ENCODE results near the gene GTF2H2C.
A peak's percentile ranks its signal among the peaks of the same experiment; 100 is the strongest.
"Not testable (repeated sequence)": the region's sequence is repeated elsewhere in the genome, so short reads cannot be mapped to it uniquely, and the experiment has no call there.

GTF2H2C gene

GRCh38 chr5:69527128-69527770 is 32.7 kb upstream of the GTF2H2C start:
- no peak overlapping the region for H3K27ac ChIP-seq
- H3K4me1 ChIP-seq: no peaks in the 10 kb centered on the region
- no peak overlapping the region for H3K4me3 ChIP-seq

GRCh38 chr5:69528035-69528434 is 32.0 kb upstream of the GTF2H2C start:
- Histone ChIP-seq H4K20me1 (no peaks in the 10 kb centered on the region), H3K27ac (no peak overlapping the region), H3K9me3 (no peaks in the 10 kb centered on the region), H3K4me2 (no peak overlapping the region), H3K36me3 (no peaks in the 10 kb centered on the region), H3K27me3 (no peaks in the 10 kb centered on the region), H3K4me3 (no peak overlapping the region), H3K4me1 (no peaks in the 10 kb centered on the region), H3K9ac (no peak overlapping the region)
- TF ChIP-seq Cebpa-rat (IDR thresholded peaks at IDR 0.05): no peak

More at GRCh38 chr5:69527128-69527770, 32.7 kb upstream of the GTF2H2C start:
- no peaks in the 10 kb centered on the region for H3K9me3 ChIP-seq
- H3K4me2 ChIP-seq: no peak overlapping the region
- TF ChIP-seq Cebpa-rat (IDR thresholded peaks at IDR 0.05): no peak
- no peaks in the 10 kb centered on the region for H4K20me1 ChIP-seq
- no peak overlapping the region for H3K9ac ChIP-seq
- H3K27me3 ChIP-seq: no peaks in the 10 kb centered on the region
- H3K36me3 ChIP-seq: no peaks in the 10 kb centered on the region

DNA sequence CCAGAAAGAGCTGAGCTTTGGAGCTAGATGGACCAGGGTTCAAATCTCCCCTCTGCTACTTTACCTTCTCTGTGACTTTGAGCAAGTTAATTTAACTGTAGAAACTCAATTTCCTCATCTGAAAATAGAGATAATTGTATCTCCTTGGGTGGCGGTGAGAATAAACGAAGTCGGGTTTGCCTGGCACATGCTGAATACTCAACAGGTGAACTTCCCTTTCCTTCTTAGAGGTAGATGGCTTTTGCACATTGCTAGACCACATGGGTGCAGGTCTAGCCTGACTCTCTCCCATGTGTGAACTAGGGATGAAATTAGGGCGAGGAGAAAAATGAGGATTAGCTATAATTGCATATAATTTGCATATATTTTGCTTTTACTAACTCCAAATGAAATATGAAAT is 31.4 kb upstream of the GTF2H2C start:
- no peaks in the 10 kb centered on the region for H3K4me1 ChIP-seq
- no peak overlapping the region for H3K9ac ChIP-seq
- H3K9me3 ChIP-seq: no peaks in the 10 kb centered on the region
- H3K27ac ChIP-seq: no peak overlapping the region
- no peaks in the 10 kb centered on the region for H4K20me1 ChIP-seq
- H3K4me3 ChIP-seq: no peak overlapping the region
- H3K36me3 ChIP-seq: no peaks in the 10 kb centered on the region
- no peak overlapping the region for H3K4me2 ChIP-seq
- H3K27me3 ChIP-seq: no peaks in the 10 kb centered on the region
- no peak for TF ChIP-seq Cebpa-rat (IDR thresholded peaks at IDR 0.05)

- H3K27me3 ChIP-seq: no peaks in the 10 kb centered on the region
- H3K4me3 ChIP-seq: no peak overlapping the region
- H3K4me1 ChIP-seq: no peaks in the 10 kb centered on the region
- no peaks in the 10 kb centered on the region for H3K9me3 ChIP-seq
- no peak overlapping the region for H3K9ac ChIP-seq
- H3K36me3 ChIP-seq: no peaks in the 10 kb centered on the region
- TF ChIP-seq Cebpa-rat (IDR thresholded peaks at IDR 0.05): no peak
- H3K4me2 ChIP-seq: no peak overlapping the region
- no peaks in the 10 kb centered on the region for H4K20me1 ChIP-seq
- H3K27ac ChIP-seq: no peak overlapping the region
Measured at GRCh38 chr5:69530561-69531405, 29.2 kb upstream of the GTF2H2C start.

DNA sequence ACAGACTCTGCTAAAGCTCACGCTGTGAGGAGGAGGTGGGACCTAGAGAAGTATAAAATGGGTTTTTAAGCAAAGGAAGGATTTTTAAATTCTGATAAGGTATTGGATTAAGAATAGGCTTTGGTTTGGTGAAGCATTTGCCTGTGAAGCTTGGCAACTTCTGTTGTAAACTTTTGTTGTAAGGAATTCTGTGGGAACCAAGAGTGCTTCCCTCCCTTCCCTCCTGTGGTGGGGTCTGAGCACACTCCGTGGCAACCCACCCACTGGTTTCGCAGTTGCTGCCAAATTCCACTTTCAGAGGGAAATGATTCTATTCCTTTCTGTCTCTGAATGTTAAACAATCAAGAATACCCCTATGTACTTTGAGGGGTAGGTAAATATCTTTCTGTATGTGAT is 28.6 kb upstream of the GTF2H2C start:
- no peak overlapping the region for H3K27ac ChIP-seq
- TF ChIP-seq Cebpa-rat (IDR thresholded peaks at IDR 0.05): no peak

DNA sequence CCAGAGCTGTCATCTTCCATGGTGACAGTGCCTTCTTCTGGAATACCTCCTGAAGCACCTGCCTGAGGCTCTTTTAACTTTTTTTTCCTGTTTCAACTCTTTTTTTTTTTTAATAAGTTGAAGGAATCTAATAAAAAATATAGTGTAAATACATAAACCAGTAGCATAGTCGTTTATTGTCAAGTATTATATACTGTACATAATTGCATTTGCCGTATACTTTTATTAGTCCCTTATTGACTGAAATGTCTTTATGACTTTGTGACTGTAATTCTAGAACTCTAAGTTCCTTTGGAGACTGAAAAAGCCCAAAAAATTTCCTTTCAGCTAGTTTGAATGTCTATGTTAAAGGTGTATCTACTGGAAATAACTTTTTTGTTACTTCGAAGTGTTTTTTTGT is 22.1 kb upstream of the GTF2H2C start:
- H3K9me3 ChIP-seq, H3K36me3 ChIP-seq: not testable (repeated sequence)

More for the DNA sequence above, 28.6 kb upstream of the GTF2H2C start:
- Histone ChIP-seq H3K27me3 (no peaks in the 10 kb centered on the region), H3K9me3 (no peaks in the 10 kb centered on the region), H3K36me3 (no peaks in the 10 kb centered on the region), H3K9ac (no peak overlapping the region), H3K4me3 (no peak overlapping the region), H3K4me2 (no peak overlapping the region), H3K4me1 (no peaks in the 10 kb centered on the region), H4K20me1 (no peaks in the 10 kb centered on the region)

GRCh38 chr5:69538735-69539134 is 21.3 kb upstream of the GTF2H2C start:
- not testable (repeated sequence) for H3K9ac ChIP-seq, H4K20me1 ChIP-seq, H3K36me3 ChIP-seq

More for the DNA sequence above, 22.1 kb upstream of the GTF2H2C start:
- H3K4me3 ChIP-seq, H3K4me2 ChIP-seq, H3K9ac ChIP-seq, H3K4me1 ChIP-seq, H3K27me3 ChIP-seq, H4K20me1 ChIP-seq, H3K27ac ChIP-seq: not testable (repeated sequence)

DNA sequence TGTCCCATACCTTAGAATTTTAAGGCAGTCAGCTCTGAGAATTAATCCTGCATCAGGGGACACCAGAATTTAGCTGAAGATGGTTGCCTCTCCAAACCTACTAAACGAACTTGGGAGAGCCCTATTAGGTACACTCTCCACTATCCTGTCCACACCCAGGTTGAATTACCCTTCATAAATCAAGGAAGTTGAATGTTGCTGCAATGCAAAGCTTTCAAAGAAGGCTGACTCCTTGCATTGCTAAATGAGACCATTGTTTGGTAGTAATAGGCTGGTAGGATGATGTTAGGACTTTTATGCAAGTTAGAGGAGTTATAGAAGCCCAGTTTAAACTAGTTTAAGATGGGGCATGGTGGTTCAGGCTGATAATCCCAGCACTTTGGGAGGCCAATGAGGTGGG is 18.6 kb upstream of the GTF2H2C start:
- not testable (repeated sequence) for H3K27ac ChIP-seq, H3K36me3 ChIP-seq, H3K4me3 ChIP-seq, H3K4me2 ChIP-seq, H3K4me1 ChIP-seq, H3K9me3 ChIP-seq, H4K20me1 ChIP-seq, H3K9ac ChIP-seq, H3K27me3 ChIP-seq

More at GRCh38 chr5:69538735-69539134, 21.3 kb upstream of the GTF2H2C start:
- not testable (repeated sequence) for H3K27ac ChIP-seq, H3K4me3 ChIP-seq, H3K27me3 ChIP-seq, H3K4me1 ChIP-seq, H3K4me2 ChIP-seq, H3K9me3 ChIP-seq

GRCh38 chr5:69542838-69543618 is 17.0 kb upstream of the GTF2H2C start:
- H3K27ac ChIP-seq, H3K9me3 ChIP-seq, H3K36me3 ChIP-seq, H3K4me1 ChIP-seq, H3K4me2 ChIP-seq, H3K4me3 ChIP-seq, H3K27me3 ChIP-seq, H3K9ac ChIP-seq, H4K20me1 ChIP-seq: not testable (repeated sequence)

DNA sequence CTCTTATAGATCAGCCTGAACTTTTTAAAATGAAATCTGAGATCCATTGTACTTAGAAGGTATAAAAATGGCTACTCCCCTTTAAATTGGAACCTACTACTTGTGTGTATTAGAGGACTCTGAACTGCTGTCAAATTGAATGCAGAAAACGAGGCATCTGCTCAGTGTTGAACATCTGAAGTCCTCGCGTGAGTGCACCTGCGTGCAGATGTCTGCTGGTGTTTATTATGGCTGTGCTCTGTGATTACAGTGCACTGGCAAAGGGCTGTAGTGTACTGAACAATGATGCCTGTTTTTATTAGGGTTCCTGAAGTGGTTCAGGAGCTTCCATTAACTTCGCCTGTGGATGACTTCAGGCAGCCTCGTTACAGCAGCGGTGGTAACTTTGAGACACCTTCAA is 15.4 kb upstream of the GTF2H2C start:
- H3K9ac ChIP-seq, H3K27ac ChIP-seq, H3K4me2 ChIP-seq, H3K36me3 ChIP-seq, H3K9me3 ChIP-seq, H4K20me1 ChIP-seq, H3K27me3 ChIP-seq, H3K4me3 ChIP-seq, H3K4me1 ChIP-seq: not testable (repeated sequence)

GRCh38 chr5:69560587-69561431 is 818 bp downstream of the GTF2H2C start:
- H3K9me3 ChIP-seq, H3K36me3 ChIP-seq, H3K27me3 ChIP-seq, H3K27ac ChIP-seq, H4K20me1 ChIP-seq, H3K9ac ChIP-seq, H3K4me1 ChIP-seq: not testable (repeated sequence)
- peak overlapping the region; percentile 57 for H3K4me3 ChIP-seq
- peak overlapping the region; percentile 69 for H3K4me2 ChIP-seq

- H3K36me3 ChIP-seq, H3K9me3 ChIP-seq, H3K9ac ChIP-seq, H3K27me3 ChIP-seq, H3K4me1 ChIP-seq, H4K20me1 ChIP-seq, H3K27ac ChIP-seq, H3K4me2 ChIP-seq, H3K4me3 ChIP-seq: not testable (repeated sequence)
Measured at GRCh38 chr5:69566172-69566571, 6.2 kb downstream of the GTF2H2C start.

- H3K36me3 ChIP-seq, H3K4me1 ChIP-seq, H3K27ac ChIP-seq, H3K4me3 ChIP-seq, H3K9ac ChIP-seq, H4K20me1 ChIP-seq, H3K4me2 ChIP-seq, H3K27me3 ChIP-seq, H3K9me3 ChIP-seq: not testable (repeated sequence)
Measured at GRCh38 chr5:69568072-69568471, 8.1 kb downstream of the GTF2H2C start.
